MM.1S (cell line): ENCODE results near the gene LHCGR.

Experiments used
- CTCF ChIP-seq: fragments of 300-600 bp; sonication (generic); IDR thresholded peaks from 2 replicates; pipeline ENCODE4 v1.5.1; 2016; ENCODE audit warnings: antibody characterized with exemption, low read length, mixed read lengths
- EZH2 ChIP-seq: fragments of 300-600 bp; sonication (generic); optimal IDR thresholded peaks from 2 replicates; pipeline ENCODE3; 2017; ENCODE audit warnings: low read depth, mild to moderate bottlenecking, antibody characterized with exemption, low read length, mixed read lengths
- EZH2phosphoT487 ChIP-seq: fragments of 300-600 bp; sonication (generic); IDR thresholded peaks from 2 replicates; pipeline ENCODE4 v1.6.1; 2018; ENCODE audit warnings: antibody characterized with exemption, low read length

- TF ChIP-seq CTCF = no peak
- TF ChIP-seq EZH2phosphoT487 = no peak
- no peak for TF ChIP-seq EZH2
Measured at GRCh38 chr2:48728840-48729239, 26.7 kb downstream of the LHCGR start.
